ENCODE measurements around the gene CCDC184.

- TF ChIP-seq CTCF (IDR thresholded peaks at IDR 0.05) (no peak), EZH2 (IDR thresholded peaks at IDR 0.05; ENCODE audit: borderline replicate concordance, insufficient read depth, low read depth, low read length, poor library complexity, severe bottlenecking) (no peak)
Measured at GRCh38 chr12:48176417-48176751, 7.1 kb upstream of the CCDC184 start.
